CD14-positive monocyte (primary cell): ENCODE data around the gene HLCS. TPM values are rescaled to one million over a fixed set of nuclear protein-coding genes. Genes with fewer than 3 reads are reported as not detected.

Experiments used
- DNase-seq, 3 donors: peaks; one replicate each; pipeline ENCODE4 v3.0.0-alpha.2; 2011 to 2022
- H2AFZ ChIP-seq: 2 replicates; pipeline ENCODE4 v1.6.0; 2012; ENCODE audit warnings: mild to moderate bottlenecking, low read depth, low read length, inconsistent platforms; ENCODE audit not compliant: insufficient read depth, poor library complexity, severe bottlenecking
- H3K27ac ChIP-seq, 2 donors: 1 replicate in 1 of 2; 2 replicates in 1 of 2; pipeline ENCODE4 v1.5.1; 2012 to 2013; ENCODE audit warnings: low read length in 2 of 2, control low read depth in 1 of 2, inconsistent platforms in 1 of 2, low read depth in 1 of 2, mild to moderate bottlenecking in 1 of 2
- H3K27me3 ChIP-seq, 2 donors: one replicate each; pipeline versions ENCODE4 v1.6.0 to v1.6.1; 2011 to 2013; ENCODE audit warnings: low read length in 2 of 2; ENCODE audit not compliant: control insufficient read depth in 2 of 2, insufficient read depth in 2 of 2
- H3K36me3 ChIP-seq, 2 donors: replicated peaks in 1 of 2; 1 replicate in 1 of 2; 2 replicates in 1 of 2; pipeline versions ENCODE4 v1.5.1 to v1.6.1; 2012 to 2013; ENCODE audit warnings: low read length in 2 of 2, control low read depth in 1 of 2, inconsistent platforms in 1 of 2, mild to moderate bottlenecking in 1 of 2; ENCODE audit not compliant: insufficient read depth in 2 of 2, control insufficient read depth in 1 of 2
- H3K4me1 ChIP-seq, 2 donors: 1 replicate in 1 of 2; 2 replicates in 1 of 2; pipeline versions ENCODE4 v1.5.1 to v1.6.1; 2012 to 2013; ENCODE audit warnings: low read length in 2 of 2, control low read depth in 1 of 2, inconsistent platforms in 1 of 2, mild to moderate bottlenecking in 1 of 2, moderate library complexity in 1 of 2; ENCODE audit not compliant: insufficient read depth in 2 of 2, control insufficient read depth in 1 of 2
- H3K4me2 ChIP-seq: replicated peaks from 2 replicates; pipeline ENCODE3; 2012; ENCODE audit warnings: low read length, moderate library complexity, mild to moderate bottlenecking; ENCODE audit not compliant: poor library complexity, severe bottlenecking; ENCODE audit errors: extremely low read depth
- H3K4me3 ChIP-seq, 3 experiments: fragments of 200-600 bp in 1 of 3; sonication (generic) in 1 of 3; replicated peaks in 1 of 3; 1 replicate in 2 of 3; 2 replicates in 1 of 3; pipeline ENCODE4 v1.5.1; 2011 to 2013; ENCODE audit warnings: low read length in 3 of 3, mild to moderate bottlenecking in 3 of 3, control low read depth in 2 of 3, low read depth in 2 of 3, inconsistent platforms in 1 of 3, moderate library complexity in 1 of 3
- H3K79me2 ChIP-seq: 2 replicates; pipeline ENCODE4 v1.6.0; 2012; ENCODE audit warnings: mild to moderate bottlenecking, control low read depth, inconsistent platforms, low read length, moderate library complexity; ENCODE audit not compliant: insufficient read depth
- H3K9ac ChIP-seq: 2 replicates; pipeline ENCODE4 v1.6.0; 2017; ENCODE audit warnings: low read length, mild to moderate bottlenecking; ENCODE audit not compliant: insufficient read depth, poor library complexity, severe bottlenecking
- H3K9me3 ChIP-seq, 2 donors: replicated peaks in 1 of 2; 1 replicate in 1 of 2; 2 replicates in 1 of 2; pipeline versions ENCODE4 v1.5.1 to v1.6.1; 2012 to 2013; ENCODE audit warnings: low read length in 2 of 2, control low read depth in 1 of 2; ENCODE audit not compliant: control insufficient read depth in 1 of 2, insufficient read depth in 1 of 2
- H4K20me1 ChIP-seq: 2 replicates; pipeline ENCODE4 v1.6.0; 2012; ENCODE audit warnings: mild to moderate bottlenecking, low read length, control low read depth, moderate library complexity; ENCODE audit not compliant: insufficient read depth
- H3K27ac Mint-ChIP-seq, 7 donors: one replicate each; pipeline ENCODE4 v1.8.0; 2020; ENCODE audit warnings: mild to moderate bottlenecking in 7 of 7, mixed read lengths in 7 of 7, moderate library complexity in 6 of 7, inconsistent platforms in 2 of 7
- H3K27me3 Mint-ChIP-seq, 3 donors: one replicate each; pipeline ENCODE4 v1.8.0; 2021 to 2022; ENCODE audit warnings: low read depth in 3 of 3, mild to moderate bottlenecking in 3 of 3, mixed read lengths in 3 of 3, moderate library complexity in 3 of 3, inconsistent platforms in 1 of 3
- H3K36me3 Mint-ChIP-seq, 2 donors: one replicate each; pipeline ENCODE4 v1.8.0; 2020; ENCODE audit warnings: mixed read lengths in 2 of 2, inconsistent platforms in 1 of 2, mild to moderate bottlenecking in 1 of 2
- H3K4me1 Mint-ChIP-seq: one replicate; pipeline ENCODE4 v1.8.0; 2020; ENCODE audit warnings: mild to moderate bottlenecking, mixed read lengths
- H3K4me3 Mint-ChIP-seq, 2 donors: one replicate each; pipeline ENCODE4 v1.8.0; 2020; ENCODE audit warnings: mild to moderate bottlenecking in 2 of 2, mixed read lengths in 2 of 2, moderate library complexity in 1 of 2
- H3K9me3 Mint-ChIP-seq, 7 donors: one replicate each; pipeline ENCODE4 v1.8.0; 2020 to 2022; ENCODE audit warnings: mixed read lengths in 7 of 7, mild to moderate bottlenecking in 6 of 7, moderate library complexity in 6 of 7, inconsistent platforms in 2 of 7
- CTCF ChIP-seq: fragments of 200-600 bp; IDR thresholded peaks from one replicate; pipeline ENCODE4 v1.8.0; 2022; ENCODE audit warnings: antibody characterized with exemption, mild to moderate bottlenecking
- WGBS: methylation state at CpG from one replicate; pipeline ENCODE4 v1.1.5; 2013; ENCODE audit warnings: missing lambda C conversion rate; ENCODE audit not compliant: insufficient coverage; 5-methylcytosine and 5-hydroxymethylcytosine counted together
- intact Hi-C, 2 donors: fragments of 100-400 bp; cut with micrococcal nuclease; formaldehyde crosslinking; loops; one replicate each; pipeline versions ENCODE4 v1.15.0 to v1.15.1; 2023
- polyA plus RNA-seq, 3 donors: library from polyadenylated mRNA; depleted of rRNA in 1 of 3; unstranded in 2 of 3; stranded (reverse) in 1 of 3; fragments of 300-500 nt in 2 of 3; fragments of >200 nt in 1 of 3; fragmentation: Illumina TruSeq in 2 of 3; gene quantifications; 1 replicate in 2 of 3; 2 replicates in 1 of 3; pipeline ENCODE4 v1.2.3, GENCODE V29; 2012 to 2021

Gene HLCS
- polyA plus RNA-seq, 3 donors: 2.1 to 3.1 (median 2.2) TPM

GRCh38 chr21:36821032-36821299 lies 145.5 kb downstream of the HLCS start:
- Histone ChIP-seq H2AFZ (no peak overlapping the region), H3K36me3 (no peaks in the 10 kb centered on the region), H3K27me3 (no peaks in the 10 kb centered on the region), H3K9ac (no peak overlapping the region), H3K4me3 (no peak overlapping the region), H3K4me1 (no peaks in the 10 kb centered on the region), H3K9me3 (no peaks in the 10 kb centered on the region), H4K20me1 (no peaks in the 10 kb centered on the region), H3K4me2 (no peak overlapping the region), H3K27ac (no peak overlapping the region), H3K79me2 (no peaks in the 10 kb centered on the region)
- H3K4me1 Mint-ChIP-seq: no peaks in the 10 kb centered on the region
- H3K4me3 Mint-ChIP-seq: no peak overlapping the region
- H3K9me3 Mint-ChIP-seq: peaks cover 0 to 2% (median 0%) of the 10 kb centered on the region in 7 donors
- peaks cover 0 to 3% (median 0%) of the 10 kb centered on the region in 3 donors for H3K27me3 Mint-ChIP-seq
- DNase-seq: no peak
- intact Hi-C loops: no loop called here
- H3K27ac Mint-ChIP-seq: no peak overlapping the region
- TF ChIP-seq CTCF: no peak
- WGBS: 97% methylated on average over 6 of the region's 7 CpGs
- no peaks in the 10 kb centered on the region for H3K36me3 Mint-ChIP-seq

- Histone ChIP-seq H2AFZ (no peak overlapping the region), H3K4me2 (no peak overlapping the region), H3K4me1 (no peaks in the 10 kb centered on the region), H4K20me1 (no peaks in the 10 kb centered on the region), H3K79me2 (no peaks in the 10 kb centered on the region), H3K9ac (no peak overlapping the region), H3K36me3 (no peaks in the 10 kb centered on the region), H3K4me3 (no peak overlapping the region), H3K9me3 (no peaks in the 10 kb centered on the region), H3K27me3 (no peaks in the 10 kb centered on the region), H3K27ac (no peak overlapping the region)
- no peak for DNase-seq
- TF ChIP-seq CTCF: no peak
- no peak overlapping the region for H3K27ac Mint-ChIP-seq
- peaks cover 0 to 3% (median 0%) of the 10 kb centered on the region in 3 donors for H3K27me3 Mint-ChIP-seq
- H3K4me1 Mint-ChIP-seq: no peaks in the 10 kb centered on the region
- no peaks in the 10 kb centered on the region for H3K9me3 Mint-ChIP-seq
- 87% methylated on average over 25 of the region's 27 CpGs for WGBS
- no peak overlapping the region for H3K4me3 Mint-ChIP-seq
- no peaks in the 10 kb centered on the region for H3K36me3 Mint-ChIP-seq
- intact Hi-C loops: no loop called here
These were observed 146.1 kb downstream of the HLCS start for GRCh38 chr21:36820176-36821031.
